HG03108 (cell line): ENCODE measurements around the gene BAHD1.

Experiments
- ATAC-seq: cut with Tn5 transposase; IDR thresholded peaks from one replicate; pipeline ENCODE4 v1.9.1; 2021; ENCODE audit warnings: moderate library complexity; ENCODE audit not compliant: unreplicated experiment

The BAHD1 gene

DNA sequence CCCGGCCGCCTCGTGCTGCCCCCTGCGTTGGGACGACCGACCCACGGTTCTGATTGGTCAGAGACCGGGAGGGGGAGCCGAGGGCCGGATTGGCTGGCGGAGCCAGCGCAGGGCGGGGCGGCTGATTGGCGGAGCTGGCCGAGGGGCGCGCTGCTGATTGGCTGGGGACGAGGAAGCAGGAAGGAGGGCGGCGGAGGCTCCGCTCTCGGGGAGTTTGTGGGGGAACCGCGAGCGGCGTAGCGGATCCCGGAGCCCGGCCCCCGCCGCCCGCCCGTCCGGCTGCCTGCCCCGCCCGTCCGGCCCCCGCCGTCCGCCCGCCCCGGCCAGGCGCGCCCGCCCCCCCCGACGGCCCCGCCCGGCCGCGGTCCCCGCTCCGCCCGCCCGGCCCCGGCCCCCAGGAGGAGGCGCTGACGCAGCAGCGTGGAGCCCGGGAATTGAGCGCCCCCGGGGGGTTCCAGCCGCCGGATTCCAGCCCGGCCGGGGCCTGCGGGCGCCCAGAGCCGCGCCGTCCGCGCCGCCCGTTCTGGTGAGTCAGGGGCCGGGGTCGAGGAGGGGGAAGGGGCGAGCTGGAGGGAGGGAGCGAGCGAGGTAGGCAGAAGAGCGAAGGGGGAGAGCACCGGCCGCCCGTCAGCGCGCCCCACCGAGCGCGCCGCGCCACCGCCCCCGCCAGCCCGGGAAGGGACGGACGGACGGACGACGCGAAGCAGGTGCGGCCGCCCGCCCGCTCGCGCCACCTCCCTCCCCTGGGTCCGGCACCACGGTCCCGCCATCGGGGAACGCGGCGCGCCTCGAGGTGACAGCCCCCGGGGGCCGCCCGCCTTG is at the start of gene BAHD1:
TSS of gene BAHD1 (plus strand) at position 211 of the 822 bp plus-strand sequence. CDS start 17,512 bp downstream, outside the sequence.
- ATAC-seq = peak; percentile 86

- ATAC-seq = no peak
Observed at GRCh38 chr15:40392986-40393948, 47.5 kb upstream of the BAHD1 start.

- ATAC-seq = no peak
Observed at GRCh38 chr15:40397688-40398412, 42.9 kb upstream of the BAHD1 start.

DNA sequence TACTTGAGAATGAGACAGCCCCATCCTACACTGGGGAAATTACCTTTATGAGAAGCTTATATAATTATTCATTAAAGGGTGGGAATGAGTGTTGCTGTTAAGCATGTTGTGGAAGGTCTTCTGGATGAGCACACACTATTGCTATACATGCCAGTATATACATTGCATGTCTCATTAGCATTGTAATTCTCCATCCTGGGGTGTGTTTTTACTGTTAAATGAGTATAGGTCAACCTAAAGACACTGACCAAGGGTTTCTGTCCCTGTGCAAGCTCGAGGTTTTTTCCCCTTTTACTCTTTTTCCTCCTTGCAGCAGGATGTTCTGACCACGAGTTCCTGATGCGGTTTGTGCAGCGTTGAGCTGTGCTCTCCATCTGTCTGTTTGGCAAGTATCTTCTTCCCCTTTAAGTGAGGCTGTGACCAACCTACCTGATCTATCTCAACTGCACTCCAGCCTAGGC is 42.3 kb upstream of the BAHD1 start:
- peak; percentile 80 for ATAC-seq

DNA sequence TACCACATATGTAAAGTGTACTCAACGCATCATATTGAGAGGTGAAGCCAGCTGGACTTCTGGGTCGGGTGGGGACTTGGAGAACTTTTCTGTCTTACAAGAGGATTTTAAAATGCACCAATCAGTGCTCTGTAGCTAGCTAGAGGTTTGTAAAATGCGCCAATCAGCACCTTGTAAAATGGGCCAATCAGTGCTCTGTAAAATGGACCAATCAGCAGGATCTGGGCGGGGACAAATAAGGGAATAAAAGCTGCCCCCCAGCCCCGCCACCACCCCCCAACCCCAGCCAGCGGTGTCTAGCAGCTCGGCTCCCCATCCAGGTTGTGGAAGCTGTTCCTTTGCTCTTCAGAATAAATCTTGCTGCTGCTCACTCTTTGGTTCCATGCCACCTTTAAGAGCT is 41.4 kb upstream of the BAHD1 start:
- no peak for ATAC-seq

GRCh38 chr15:40405501-40406381 is 35.0 kb upstream of the BAHD1 start, which contains the start of gene IVD:
TSS of gene IVD (plus strand) at chr15:40405795. CDS start at chr15:40405828, 33 bp downstream.
- peak; percentile 84 for ATAC-seq

GRCh38 chr15:40407330-40407990 is 33.3 kb upstream of the BAHD1 start:
- peak; percentile 41 for ATAC-seq

GRCh38 chr15:40409366-40409765 is 31.4 kb upstream of the BAHD1 start:
- ATAC-seq = no peak

GRCh38 chr15:40410476-40410875 is 30.3 kb upstream of the BAHD1 start:
- no peak for ATAC-seq

GRCh38 chr15:40412095-40412759 is 28.5 kb upstream of the BAHD1 start:
- no peak for ATAC-seq

- ATAC-seq = no peak
Observed at GRCh38 chr15:40413036-40413435, 27.7 kb upstream of the BAHD1 start.

DNA sequence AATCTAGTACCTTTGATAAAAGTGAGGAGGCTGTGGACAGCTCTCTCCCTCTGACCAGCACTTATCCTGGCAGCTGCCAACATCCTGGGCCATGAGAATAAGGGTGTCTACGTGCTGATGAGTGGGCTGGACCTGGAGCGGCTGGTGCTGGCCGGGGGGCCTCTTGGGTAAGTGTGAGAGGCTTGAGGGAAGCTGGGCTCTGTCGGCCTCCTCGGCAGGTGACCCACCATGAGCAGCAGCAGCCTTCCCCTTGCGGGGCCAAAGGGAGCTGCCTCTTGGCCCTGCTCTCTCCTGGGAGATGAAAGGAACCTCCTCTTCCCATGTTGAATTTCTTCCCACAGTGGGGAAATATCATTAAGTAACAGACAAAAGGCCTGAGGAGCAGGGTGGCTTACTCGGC is 25.9 kb upstream of the BAHD1 start:
- no peak for ATAC-seq

- ATAC-seq = no peak
Observed at GRCh38 chr15:40415226-40415625, 25.5 kb upstream of the BAHD1 start.

- no peak for ATAC-seq
Observed at GRCh38 chr15:40416056-40416455, 24.7 kb upstream of the BAHD1 start.

GRCh38 chr15:40418126-40418525 is 22.6 kb upstream of the BAHD1 start:
- no peak for ATAC-seq

GRCh38 chr15:40420071-40420713 is 20.6 kb upstream of the BAHD1 start:
- no peak for ATAC-seq

DNA sequence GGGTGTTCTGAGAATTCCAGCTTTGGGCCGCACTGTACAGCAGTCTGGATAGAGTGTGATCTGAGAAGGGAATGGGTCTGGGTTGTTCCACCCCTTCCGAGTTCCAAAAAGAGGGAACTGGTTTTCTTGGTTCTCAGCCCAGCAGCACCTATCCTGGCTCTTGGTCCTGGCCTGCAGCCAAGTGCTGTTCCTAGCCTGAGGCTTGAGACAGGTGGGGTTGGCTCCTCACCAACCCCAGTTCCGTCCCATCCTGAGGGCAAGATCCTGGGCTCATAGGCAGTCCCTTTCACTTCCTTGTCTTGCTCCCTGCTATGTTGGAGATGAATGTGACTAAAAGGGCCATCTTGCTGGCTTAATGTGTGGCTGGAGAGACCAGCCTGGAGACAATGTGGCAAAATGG is 20.0 kb upstream of the BAHD1 start:
- ATAC-seq = no peak
